OCI-LY3 (cell line): ENCODE results near the gene LETM1.

Source experiments
- CTCF ChIP-seq: fragments of 200-600, 300-600 bp; sonication (generic); IDR thresholded peaks from 2 replicates; pipeline ENCODE4 v1.5.1; 2014; ENCODE audit warnings: antibody characterized with exemption, low read length, low read depth
- EZH2phosphoT487 ChIP-seq: fragments of 200-600 bp; shearing (Covaris generic); IDR thresholded peaks from 2 replicates; pipeline ENCODE4 v1.6.1; 2018; ENCODE audit warnings: antibody characterized with exemption, mixed run types, low read depth

DNA sequence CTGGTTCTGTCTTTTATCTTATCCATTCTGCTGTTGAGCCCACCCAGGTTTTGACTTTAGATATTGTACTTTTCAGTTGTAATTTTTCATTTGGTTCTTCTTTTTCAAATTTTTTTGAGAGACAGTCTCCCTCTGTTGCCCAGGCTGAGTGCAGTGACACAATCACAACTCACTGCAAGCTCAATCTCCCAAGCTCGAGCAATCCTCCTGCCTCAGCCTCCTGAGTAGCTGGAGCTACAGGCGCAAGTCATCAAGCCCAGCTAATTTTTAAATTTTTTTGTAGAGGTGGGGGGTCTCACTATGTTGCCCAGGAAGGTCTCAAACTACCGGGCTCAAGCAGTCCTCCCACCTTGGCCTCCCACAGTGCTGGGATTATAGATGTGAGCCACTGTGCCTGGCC, 25.7 kb downstream of the LETM1 start:
- TF ChIP-seq CTCF (no peak), EZH2phosphoT487 (no peak)
